ENCODE results near the gene AAGAB. TPM values are rescaled to one million over a fixed set of nuclear protein-coding genes. Genes with fewer than 3 reads are reported as not detected.
A peak's percentile ranks its signal among the peaks of the same experiment; 100 is the strongest.

The AAGAB gene
- total RNA-seq, 1 experiment from 2014 or later, result 40.1 TPM

DNA sequence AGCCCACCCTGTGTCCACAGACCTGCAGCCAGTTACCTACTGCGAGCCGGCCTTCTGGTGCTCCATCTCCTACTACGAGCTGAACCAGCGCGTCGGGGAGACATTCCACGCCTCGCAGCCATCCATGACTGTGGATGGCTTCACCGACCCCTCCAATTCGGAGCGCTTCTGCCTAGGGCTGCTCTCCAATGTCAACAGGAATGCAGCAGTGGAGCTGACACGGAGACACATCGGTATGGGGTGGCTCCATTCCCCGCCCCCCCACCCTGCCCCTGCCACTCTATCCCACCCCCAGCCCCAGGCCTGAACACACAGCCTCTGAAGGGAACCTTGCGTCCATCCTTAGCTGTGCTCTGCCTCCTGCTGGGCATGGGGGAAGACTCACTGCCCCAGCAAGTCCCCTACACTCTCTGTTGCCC is 73.2 kb downstream of the AAGAB start:
- no peaks in the 10 kb centered on the region for H3K9me3 Mint-ChIP-seq
- Histone ChIP-seq H3K4ac (ENCODE audit: low read depth, low read length) (no peak overlapping the region), H3K79me1 (ENCODE audit: insufficient read depth, low read depth, low read length, poor library complexity, severe bottlenecking) (no peaks in the 10 kb centered on the region), H2BK15ac (ENCODE audit: low read depth, low read length) (no peak overlapping the region), H2BK20ac (ENCODE audit: low read depth, low read length, poor library complexity, severe bottlenecking) (no peak overlapping the region), H2AK5ac (ENCODE audit: insufficient read length, low read length) (no peak overlapping the region), H3K18ac (ENCODE audit: insufficient read length, low read depth, low read length) (no peak overlapping the region), H3K27ac (ENCODE audit: insufficient read length, low read depth, low read length) (no peak overlapping the region), H3T11ph (ENCODE audit: low read length) (no peak overlapping the region), H4K5ac (ENCODE audit: insufficient read length, low read depth, low read length) (no peak overlapping the region), H2BK12ac (ENCODE audit: insufficient read length, low read depth, low read length) (no peak overlapping the region), H4K20me1 (ENCODE audit: control insufficient read depth, insufficient read depth, insufficient read length) (no peaks in the 10 kb centered on the region), H3K27me3 (ENCODE audit: insufficient read depth, low read length) (no peaks in the 10 kb centered on the region), H4K91ac (ENCODE audit: insufficient read length, low read depth, low read length) (no peak overlapping the region), H3K4me1 (ENCODE audit: insufficient read depth, low read length) (peaks cover 3% of the 10 kb centered on the region; the same call in 1 of the 2 replicates), H3K14ac (ENCODE audit: insufficient read depth, low read length) (no peak overlapping the region), H3K23me2 (ENCODE audit: insufficient read length, low read depth, low read length, poor library complexity, severe bottlenecking) (no peaks in the 10 kb centered on the region), H3K23ac (ENCODE audit: insufficient read length, low read depth, low read length) (no peak overlapping the region), H2BK5ac (ENCODE audit: insufficient read length, low read length) (no peak overlapping the region), H3K56ac (ENCODE audit: insufficient read length, low read depth, low read length) (no peak overlapping the region), H3K9ac (ENCODE audit: extremely low read depth, insufficient read length, low read length) (no peak overlapping the region), H3K9me3 (ENCODE audit: control insufficient read depth, low read depth, low read length) (no peaks in the 10 kb centered on the region), H2AFZ (ENCODE audit: low read length) (no peak overlapping the region), H4K8ac (replicated peaks; ENCODE audit: insufficient read length, low read depth, low read length) (no peak overlapping the region), H2BK120ac (ENCODE audit: low read depth, low read length, poor library complexity, severe bottlenecking) (no peak overlapping the region), H3K79me2 (ENCODE audit: insufficient read depth, low read length) (no peaks in the 10 kb centered on the region), H3K4me2 (ENCODE audit: insufficient read depth, insufficient read length, low read length) (no peak overlapping the region)
- peaks cover 15 to 17% of the 10 kb centered on the region in 2 experiments for H3K4me1 Mint-ChIP-seq
- TF ChIP-seq, protein P1, sequence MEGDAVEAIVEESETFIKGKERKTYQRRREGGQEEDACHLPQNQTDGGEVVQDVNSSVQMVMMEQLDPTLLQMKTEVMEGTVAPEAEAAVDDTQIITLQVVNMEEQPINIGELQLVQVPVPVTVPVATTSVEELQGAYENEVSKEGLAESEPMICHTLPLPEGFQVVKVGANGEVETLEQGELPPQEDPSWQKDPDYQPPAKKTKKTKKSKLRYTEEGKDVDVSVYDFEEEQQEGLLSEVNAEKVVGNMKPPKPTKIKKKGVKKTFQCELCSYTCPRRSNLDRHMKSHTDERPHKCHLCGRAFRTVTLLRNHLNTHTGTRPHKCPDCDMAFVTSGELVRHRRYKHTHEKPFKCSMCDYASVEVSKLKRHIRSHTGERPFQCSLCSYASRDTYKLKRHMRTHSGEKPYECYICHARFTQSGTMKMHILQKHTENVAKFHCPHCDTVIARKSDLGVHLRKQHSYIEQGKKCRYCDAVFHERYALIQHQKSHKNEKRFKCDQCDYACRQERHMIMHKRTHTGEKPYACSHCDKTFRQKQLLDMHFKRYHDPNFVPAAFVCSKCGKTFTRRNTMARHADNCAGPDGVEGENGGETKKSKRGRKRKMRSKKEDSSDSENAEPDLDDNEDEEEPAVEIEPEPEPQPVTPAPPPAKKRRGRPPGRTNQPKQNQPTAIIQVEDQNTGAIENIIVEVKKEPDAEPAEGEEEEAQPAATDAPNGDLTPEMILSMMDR (conservative IDR thresholded peaks at IDR 0.05), result peak; percentile 21; the same call in 2 of the 3 replicates
- WGBS (ENCODE audit: extremely low coverage, insufficient read length, low lambda C conversion rate), result no CpG with 5 or more reads among the region's 15 CpGs
- H3K36me3 Mint-ChIP-seq (ENCODE audit: insufficient read depth in 1 of 3, low read depth in 3 of 3), result peaks cover 0 to 49% (median 2%) of the 10 kb centered on the region in 3 experiments; a peak in 4 of 7 replicates
- H3K27me3 Mint-ChIP-seq (ENCODE audit: low read depth), result no peaks in the 10 kb centered on the region
- H3K27ac Mint-ChIP-seq, result no peak overlapping the region
- peak; percentile 27 for DNase-seq
- H3K4me3 Mint-ChIP-seq, result no peak overlapping the region
